Nucleus accumbens (tissue), 56 donors: Measurements from ENCODE around the gene FADS3.

ENCODE experiments used
- DNase-seq, 56 donors: peaks; one replicate each; lab custom pipeline; 2025; lab: John Stamatoyannopoulos, UW

Gene FADS3

GRCh38 chr11:61841636-61842527 is 49.5 kb downstream of the FADS3 start:
- DNase-seq = peak in 36 of 56 donors; percentile 9 to 75 (median 36)

GRCh38 chr11:61840371-61840770 is 51.0 kb downstream of the FADS3 start:
- no peak for DNase-seq

GRCh38 chr11:61839742-61840141 is 51.6 kb downstream of the FADS3 start:
- DNase-seq = no peak

- no peak for DNase-seq
These were observed 52.4 kb downstream of the FADS3 start for GRCh38 chr11:61838921-61839320.

- DNase-seq = no peak
These were observed 52.8 kb downstream of the FADS3 start for GRCh38 chr11:61838501-61838900.

GRCh38 chr11:61837411-61838005 is 53.8 kb downstream of the FADS3 start:
- DNase-seq = no peak

GRCh38 chr11:61836193-61836592 is 55.2 kb downstream of the FADS3 start:
- DNase-seq = no peak

- DNase-seq = peak in 19 of 56 donors; percentile 5 to 58 (median 31)
These were observed 56.9 kb downstream of the FADS3 start for GRCh38 chr11:61834278-61835048.

GRCh38 chr11:61833926-61834277 is 57.4 kb downstream of the FADS3 start:
- no peak for DNase-seq

- DNase-seq = peak in 1 of 56 donors; percentile 11
These were observed 57.9 kb downstream of the FADS3 start for GRCh38 chr11:61833471-61833870.

GRCh38 chr11:61832754-61833153 is 58.6 kb downstream of the FADS3 start:
- DNase-seq = no peak

GRCh38 chr11:61832207-61832606 is 59.1 kb downstream of the FADS3 start:
- DNase-seq = no peak

- DNase-seq = no peak
These were observed 60.9 kb downstream of the FADS3 start for GRCh38 chr11:61830237-61831105.

- DNase-seq = no peak
These were observed 61.5 kb downstream of the FADS3 start for GRCh38 chr11:61829806-61830205.

- peak in 36 of 56 donors; percentile 10 to 60 (median 35) for DNase-seq
These were observed 62.5 kb downstream of the FADS3 start for GRCh38 chr11:61828629-61829407.

GRCh38 chr11:61828379-61828628 is 63.0 kb downstream of the FADS3 start:
- DNase-seq = no peak

- peak; percentile 68 to 97 (median 89) for DNase-seq
These were observed 63.6 kb downstream of the FADS3 start, which contains the start of gene FADS2 for GRCh38 chr11:61827571-61828378. TSS of gene FADS2 (plus strand) at chr11:61828300. CDS start at chr11:61828391, 91 bp downstream.

GRCh38 chr11:61826930-61827570 is 64.3 kb downstream of the FADS3 start:
- DNase-seq = peak in 8 of 56 donors; percentile 32 to 72 (median 54)
